ENCODE results near the gene WDR62.
"Not testable (repeated sequence)": the region's sequence is repeated elsewhere in the genome, so short reads cannot be mapped to it uniquely, and the experiment has no call there.

WDR62 gene

DNA sequence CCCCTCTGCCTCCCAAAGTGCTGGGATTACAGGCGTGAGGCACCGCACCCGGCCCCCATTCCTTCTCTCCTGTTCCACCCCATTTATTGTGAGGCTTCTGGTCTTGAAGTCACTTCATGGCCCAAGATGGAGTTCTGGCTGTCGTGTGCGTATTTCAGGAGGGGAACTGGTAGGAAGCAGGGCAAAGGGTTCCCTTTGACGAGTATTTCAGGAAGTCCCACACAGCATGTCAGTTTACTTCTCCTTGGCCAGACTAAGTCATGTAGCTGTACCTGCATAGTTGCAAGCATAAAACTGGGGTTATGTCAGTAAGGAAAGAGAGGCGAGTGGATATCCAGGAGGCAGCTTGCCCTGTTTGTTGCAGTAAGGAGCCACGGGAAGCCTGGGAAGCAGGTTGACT lies 10.1 kb downstream of the WDR62 start:
- Mint-ChIP-seq H3K9me3 (no peaks in the 10 kb centered on the region), H3K27ac (no peak overlapping the region), H3K4me3 (no peak overlapping the region), H3K36me3 (ENCODE audit: low read depth) (peaks cover 25% of the 10 kb centered on the region), H3K27me3 (ENCODE audit: low read depth) (no peaks in the 10 kb centered on the region), H3K4me1 (peaks cover 10% of the 10 kb centered on the region)
- TF ChIP-seq, protein P1, sequence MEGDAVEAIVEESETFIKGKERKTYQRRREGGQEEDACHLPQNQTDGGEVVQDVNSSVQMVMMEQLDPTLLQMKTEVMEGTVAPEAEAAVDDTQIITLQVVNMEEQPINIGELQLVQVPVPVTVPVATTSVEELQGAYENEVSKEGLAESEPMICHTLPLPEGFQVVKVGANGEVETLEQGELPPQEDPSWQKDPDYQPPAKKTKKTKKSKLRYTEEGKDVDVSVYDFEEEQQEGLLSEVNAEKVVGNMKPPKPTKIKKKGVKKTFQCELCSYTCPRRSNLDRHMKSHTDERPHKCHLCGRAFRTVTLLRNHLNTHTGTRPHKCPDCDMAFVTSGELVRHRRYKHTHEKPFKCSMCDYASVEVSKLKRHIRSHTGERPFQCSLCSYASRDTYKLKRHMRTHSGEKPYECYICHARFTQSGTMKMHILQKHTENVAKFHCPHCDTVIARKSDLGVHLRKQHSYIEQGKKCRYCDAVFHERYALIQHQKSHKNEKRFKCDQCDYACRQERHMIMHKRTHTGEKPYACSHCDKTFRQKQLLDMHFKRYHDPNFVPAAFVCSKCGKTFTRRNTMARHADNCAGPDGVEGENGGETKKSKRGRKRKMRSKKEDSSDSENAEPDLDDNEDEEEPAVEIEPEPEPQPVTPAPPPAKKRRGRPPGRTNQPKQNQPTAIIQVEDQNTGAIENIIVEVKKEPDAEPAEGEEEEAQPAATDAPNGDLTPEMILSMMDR (IDR thresholded peaks at IDR 0.05; ENCODE audit: unreplicated experiment in 3 of 3): no peak

DNA sequence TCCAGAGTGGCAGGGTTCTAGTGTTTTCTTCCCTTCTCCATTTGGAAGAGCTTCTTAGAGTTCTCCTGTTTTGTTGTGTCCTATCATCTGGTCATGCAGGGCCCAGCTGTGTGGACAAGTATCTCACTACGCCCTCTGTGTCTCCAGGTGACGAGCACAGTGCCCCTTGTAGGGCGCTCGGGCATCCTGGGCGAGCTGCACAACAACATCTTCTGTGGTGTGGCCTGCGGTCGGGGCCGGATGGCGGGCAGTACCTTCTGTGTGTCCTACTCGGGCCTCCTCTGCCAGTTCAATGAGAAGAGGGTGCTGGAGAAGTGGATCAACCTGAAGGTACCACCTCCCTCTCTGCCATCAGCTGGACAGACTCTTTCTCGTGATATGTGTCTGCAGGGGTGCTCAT lies 13.0 kb downstream of the WDR62 start:
- Mint-ChIP-seq H3K36me3 (ENCODE audit: low read depth) (peaks cover 34% of the 10 kb centered on the region), H3K4me1 (peaks cover 5% of the 10 kb centered on the region), H3K27ac (no peak overlapping the region), H3K4me3 (no peak overlapping the region), H3K9me3 (peaks cover 3% of the 10 kb centered on the region), H3K27me3 (ENCODE audit: low read depth) (no peaks in the 10 kb centered on the region)
- TF ChIP-seq, protein P1 (IDR thresholded peaks at IDR 0.05; ENCODE audit: unreplicated experiment in 3 of 3): no peak

DNA sequence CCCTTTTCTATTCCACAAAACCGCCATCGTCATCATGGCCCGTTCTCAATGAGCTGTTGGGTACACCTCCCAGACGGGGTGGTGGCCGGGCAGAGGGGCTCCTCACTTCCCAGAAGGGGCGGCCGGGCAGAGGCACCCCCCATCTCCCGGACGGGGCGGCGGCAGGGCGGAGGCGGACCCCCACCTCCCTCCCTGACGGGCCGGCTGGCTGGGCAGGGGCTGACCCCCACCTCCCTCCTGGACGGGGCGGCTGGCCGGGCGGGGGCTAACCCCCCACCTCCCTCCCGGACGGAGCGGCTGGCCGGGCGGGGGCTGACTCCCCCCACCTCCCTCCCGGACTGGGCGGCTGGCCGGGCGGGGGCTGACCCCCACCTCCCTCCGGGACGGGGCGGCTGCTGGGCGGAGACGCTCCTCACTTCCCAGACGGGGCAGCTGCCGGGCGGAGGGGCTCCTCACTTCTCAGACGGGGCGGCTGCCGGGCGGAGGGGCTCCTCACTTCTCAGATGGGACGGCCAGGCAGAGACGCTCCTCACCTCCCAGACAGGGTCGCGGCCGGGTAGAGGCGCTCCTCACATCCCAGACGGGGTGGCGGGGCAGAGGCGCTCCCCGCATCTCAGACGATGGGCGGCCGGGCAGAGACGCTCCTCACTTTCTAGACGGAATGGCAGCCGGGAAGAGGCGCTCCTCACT lies 14.3 kb downstream of the WDR62 start:
- H3K36me3 Mint-ChIP-seq (ENCODE audit: low read depth): peaks cover 39% of the 10 kb centered on the region
- not testable (repeated sequence) for H3K9me3 Mint-ChIP-seq; H3K27me3 Mint-ChIP-seq (ENCODE audit: low read depth); H3K4me1 Mint-ChIP-seq; H3K27ac Mint-ChIP-seq; H3K4me3 Mint-ChIP-seq

DNA sequence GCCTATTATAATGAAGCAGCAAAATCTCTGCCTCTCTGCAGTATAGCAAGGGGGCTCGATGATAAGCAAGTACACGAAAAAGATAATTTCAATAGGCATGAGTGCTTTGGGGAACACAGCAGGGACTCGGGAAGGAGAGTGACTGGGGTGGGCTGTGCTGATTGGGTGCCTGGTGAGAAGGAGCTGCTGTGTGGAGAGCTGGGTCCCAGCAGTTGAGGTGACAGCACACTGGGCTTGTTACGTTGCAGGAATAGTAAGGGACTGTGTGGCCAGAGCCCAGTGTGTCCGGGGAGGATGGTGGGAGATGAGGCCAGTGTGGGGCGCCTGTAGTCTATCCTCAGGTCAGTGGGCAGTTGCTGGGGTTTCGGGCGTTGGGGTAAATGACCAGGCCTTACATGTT lies 17.4 kb downstream of the WDR62 start:
- H3K4me3 Mint-ChIP-seq: no peak overlapping the region
- H3K4me1 Mint-ChIP-seq: peaks cover 5% of the 10 kb centered on the region
- H3K27ac Mint-ChIP-seq: no peak overlapping the region

DNA sequence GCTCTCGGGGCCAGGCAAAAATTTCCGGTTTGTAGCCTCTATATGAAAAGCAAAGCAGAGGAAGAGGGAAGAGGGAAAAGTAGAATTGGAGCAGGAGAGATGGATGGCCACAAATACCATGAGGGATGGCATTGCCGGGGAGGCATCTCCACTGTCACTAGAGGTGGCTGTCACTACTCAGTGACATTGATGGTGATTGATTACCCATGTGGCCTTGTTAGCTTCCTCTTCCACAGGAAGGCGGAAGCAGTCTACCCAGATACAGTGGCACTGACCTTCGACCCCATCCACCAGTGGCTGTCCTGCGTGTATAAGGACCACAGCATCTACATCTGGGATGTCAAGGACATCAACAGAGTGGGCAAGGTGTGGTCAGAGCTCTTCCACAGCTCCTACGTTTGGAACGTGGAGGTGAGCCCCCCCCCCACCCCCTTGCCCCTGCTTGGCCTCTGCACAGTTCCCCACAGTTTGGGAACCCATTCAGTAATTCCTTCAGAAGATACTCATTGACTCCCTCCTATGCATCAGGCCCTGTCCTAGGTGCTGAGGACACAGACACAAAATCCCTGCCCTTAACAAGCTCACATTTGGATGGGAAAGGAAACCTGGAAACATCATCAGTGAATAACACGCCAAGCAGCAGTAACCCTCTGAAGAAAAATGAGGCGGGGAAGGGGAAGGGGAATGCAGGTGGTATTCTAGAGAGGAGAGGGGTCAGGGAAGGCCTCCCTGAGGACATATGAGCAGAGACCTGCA lies 18.6 kb downstream of the WDR62 start:
- Mint-ChIP-seq H3K4me3 (no peak overlapping the region), H3K27ac (no peak overlapping the region), H3K36me3 (ENCODE audit: low read depth) (peaks cover 26% of the 10 kb centered on the region), H3K4me1 (peaks cover 5% of the 10 kb centered on the region), H3K27me3 (ENCODE audit: low read depth) (no peaks in the 10 kb centered on the region), H3K9me3 (peaks cover 3% of the 10 kb centered on the region)
- TF ChIP-seq, protein P1 (IDR thresholded peaks at IDR 0.05; ENCODE audit: unreplicated experiment in 3 of 3): no peak

More for the DNA sequence above, 17.4 kb downstream of the WDR62 start:
- H3K9me3 Mint-ChIP-seq: peaks cover 3% of the 10 kb centered on the region
- TF ChIP-seq, protein P1 (IDR thresholded peaks at IDR 0.05; ENCODE audit: unreplicated experiment in 3 of 3): no peak
- H3K27me3 Mint-ChIP-seq (ENCODE audit: low read depth): no peaks in the 10 kb centered on the region
- peaks cover 34% of the 10 kb centered on the region for H3K36me3 Mint-ChIP-seq (ENCODE audit: low read depth)

DNA sequence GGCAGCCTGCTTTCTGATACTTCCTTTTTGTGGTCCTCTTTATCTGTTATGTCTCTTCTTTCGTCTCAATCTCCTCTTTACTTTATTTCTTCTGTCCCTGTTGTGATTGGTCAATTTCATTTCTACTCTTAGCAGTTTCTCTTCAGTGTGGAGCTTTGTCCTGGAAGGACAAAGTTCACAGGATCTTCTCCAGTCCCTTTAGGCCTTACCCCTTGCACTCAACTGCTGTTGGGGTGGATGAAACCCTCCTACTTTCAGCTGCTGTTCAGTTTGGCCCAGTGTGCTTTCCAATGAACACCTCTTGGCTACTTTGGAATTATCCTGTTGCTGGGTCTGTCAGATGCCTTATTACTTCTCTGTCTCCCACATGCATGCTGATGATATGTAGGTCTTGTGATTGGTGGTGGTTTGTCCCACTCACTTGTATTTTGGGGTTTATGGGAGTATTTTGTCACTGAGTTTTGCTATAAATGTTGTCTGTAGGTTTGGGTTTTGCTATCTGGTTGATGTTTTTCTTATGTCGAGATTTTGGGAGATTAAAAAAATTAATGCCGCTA lies 24.8 kb downstream of the WDR62 start:
- TF ChIP-seq, protein P1 (IDR thresholded peaks at IDR 0.05; ENCODE audit: unreplicated experiment in 3 of 3): no peak
- Mint-ChIP-seq H3K4me3 (no peak overlapping the region), H3K4me1 (no peaks in the 10 kb centered on the region), H3K36me3 (ENCODE audit: low read depth) (peaks cover 16% of the 10 kb centered on the region), H3K9me3 (no peaks in the 10 kb centered on the region), H3K27ac (no peak overlapping the region), H3K27me3 (ENCODE audit: low read depth) (no peaks in the 10 kb centered on the region)

Data from nephron (organoid).